ENCODE data around the gene RPAP3.

DNA sequence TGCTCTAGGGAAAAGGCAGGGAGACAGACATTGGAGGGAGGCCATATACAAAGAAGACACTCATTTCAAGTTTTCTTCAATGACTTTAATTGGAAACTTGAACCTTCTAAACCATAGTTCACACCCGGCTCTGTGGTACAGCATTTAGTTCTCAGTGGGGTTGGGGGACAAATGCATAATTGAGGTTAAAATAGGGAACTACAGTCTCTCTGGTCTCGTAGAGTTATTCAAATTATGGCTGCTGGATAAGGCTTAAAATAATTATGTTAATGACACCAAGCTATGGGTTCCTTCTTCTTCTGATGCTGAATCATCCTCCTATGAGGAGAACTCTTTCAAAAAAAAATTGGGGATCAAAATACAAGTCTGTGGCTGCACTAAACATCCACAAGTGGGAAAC, 3.8 kb upstream of the RPAP3 start:
- TF ChIP-seq, protein P1, sequence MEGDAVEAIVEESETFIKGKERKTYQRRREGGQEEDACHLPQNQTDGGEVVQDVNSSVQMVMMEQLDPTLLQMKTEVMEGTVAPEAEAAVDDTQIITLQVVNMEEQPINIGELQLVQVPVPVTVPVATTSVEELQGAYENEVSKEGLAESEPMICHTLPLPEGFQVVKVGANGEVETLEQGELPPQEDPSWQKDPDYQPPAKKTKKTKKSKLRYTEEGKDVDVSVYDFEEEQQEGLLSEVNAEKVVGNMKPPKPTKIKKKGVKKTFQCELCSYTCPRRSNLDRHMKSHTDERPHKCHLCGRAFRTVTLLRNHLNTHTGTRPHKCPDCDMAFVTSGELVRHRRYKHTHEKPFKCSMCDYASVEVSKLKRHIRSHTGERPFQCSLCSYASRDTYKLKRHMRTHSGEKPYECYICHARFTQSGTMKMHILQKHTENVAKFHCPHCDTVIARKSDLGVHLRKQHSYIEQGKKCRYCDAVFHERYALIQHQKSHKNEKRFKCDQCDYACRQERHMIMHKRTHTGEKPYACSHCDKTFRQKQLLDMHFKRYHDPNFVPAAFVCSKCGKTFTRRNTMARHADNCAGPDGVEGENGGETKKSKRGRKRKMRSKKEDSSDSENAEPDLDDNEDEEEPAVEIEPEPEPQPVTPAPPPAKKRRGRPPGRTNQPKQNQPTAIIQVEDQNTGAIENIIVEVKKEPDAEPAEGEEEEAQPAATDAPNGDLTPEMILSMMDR (IDR thresholded peaks at IDR 0.05; ENCODE audit: insufficient read depth, low read length, poor library complexity, severe bottlenecking): no peak
- TF ChIP-seq EZH2phosphoT487 (conservative IDR thresholded peaks at IDR 0.05; ENCODE audit: low read length): no peak
